ENCODE measurements around the gene SSNA1.
"Not testable (repeated sequence)": the region's sequence is repeated elsewhere in the genome, so short reads cannot be mapped to it uniquely, and the experiment has no call there.

Gene SSNA1

GRCh38 chr9:137234055-137234697 is 45.7 kb downstream of the SSNA1 start:
- DNase-seq = no peak

- no peak for DNase-seq
Observed at GRCh38 chr9:137234758-137235423, 46.4 kb downstream of the SSNA1 start.

GRCh38 chr9:137235424-137236237 is 47.2 kb downstream of the SSNA1 start:
- DNase-seq = no peak

GRCh38 chr9:137236238-137236935 is 47.9 kb downstream of the SSNA1 start:
- peak; percentile 30 for DNase-seq

GRCh38 chr9:137236936-137237421 is 48.5 kb downstream of the SSNA1 start:
- no peak for DNase-seq

- DNase-seq = no peak
Observed at GRCh38 chr9:137237759-137238726, 49.6 kb downstream of the SSNA1 start.

- not testable (repeated sequence) for DNase-seq
Observed at GRCh38 chr9:137239541-137240200, 51.2 kb downstream of the SSNA1 start.

All from KG1 (cell line).